ENCODE results near the gene HAUS7.

GRCh38 chrX:153439977-153440376 lies 30.4 kb downstream of the HAUS7 start:
- TF ChIP-seq CTCF (optimal IDR thresholded peaks at IDR 0.05 in 1 of 3, IDR thresholded peaks at IDR 0.05 in 1 of 3, conservative IDR thresholded peaks at IDR 0.05 in 1 of 3; ENCODE audit: extremely low read depth in 1 of 3, insufficient read depth in 2 of 3, low read length in 3 of 3) = no peak
- TF ChIP-seq EZH2 (IDR thresholded peaks at IDR 0.05; ENCODE audit: low read length) = no peak

Measured in keratinocyte (primary cell).